Karpas-422 (cell line): Measurements from ENCODE around the gene SUB1. TPM values are rescaled to one million over a fixed set of nuclear protein-coding genes. Genes with fewer than 3 reads are reported as not detected.
A peak's percentile ranks its signal among the peaks of the same experiment; 100 is the strongest.
"Not testable (repeated sequence)": the region's sequence is repeated elsewhere in the genome, so short reads cannot be mapped to it uniquely, and the experiment has no call there.

Experiments
- DNase-seq: peaks from one replicate; pipeline ENCODE4 v3.0.0-alpha.2; 2015
- H2AFZ ChIP-seq: fragments of 200-600 bp; sonication (generic); 2 replicates; pipeline ENCODE4 v1.6.1; 2014; ENCODE audit warnings: antibody characterized with exemption, low read length, mixed read lengths
- H3K27ac ChIP-seq: fragments of 200-600 bp; sonication (generic); 2 replicates; pipeline ENCODE4 v1.5.1; 2014; ENCODE audit warnings: mild to moderate bottlenecking, low read length, moderate library complexity
- H3K27me3 ChIP-seq: fragments of 200-600 bp; sonication (generic); 2 replicates; pipeline ENCODE4 v1.6.1; 2014; ENCODE audit warnings: low read length, mixed read lengths
- H3K36me3 ChIP-seq: fragments of 200-600 bp; sonication (generic); 2 replicates; pipeline ENCODE4 v1.6.1; 2014; ENCODE audit warnings: low read length, mixed read lengths; ENCODE audit not compliant: insufficient read depth
- H3K4me1 ChIP-seq: fragments of 200-600 bp; sonication (generic); 2 replicates; pipeline ENCODE4 v1.6.1; 2014; ENCODE audit warnings: mild to moderate bottlenecking, low read length, mixed read lengths
- H3K4me2 ChIP-seq: fragments of 200-600 bp; sonication (generic); 2 replicates; pipeline ENCODE4 v1.6.1; 2014; ENCODE audit warnings: low read length, low read depth, mild to moderate bottlenecking; ENCODE audit not compliant: poor library complexity, severe bottlenecking
- H3K4me3 ChIP-seq: fragments of 200-600 bp; sonication (generic); 2 replicates; pipeline ENCODE4 v1.5.1; 2014; ENCODE audit warnings: mild to moderate bottlenecking, antibody characterized with exemption, low read length, mixed read lengths
- H3K79me2 ChIP-seq: fragments of 200-600 bp; sonication (generic); 2 replicates; pipeline ENCODE4 v1.6.1; 2014; ENCODE audit warnings: mild to moderate bottlenecking, low read length, mixed read lengths
- H3K9ac ChIP-seq: fragments of 200-600 bp; sonication (generic); 2 replicates; pipeline ENCODE4 v1.6.0; 2014; ENCODE audit warnings: low read length
- H3K9me2 ChIP-seq: fragments of 200-600 bp; sonication (generic), shearing (Covaris generic); replicated peaks from 2 replicates; pipeline ENCODE4 v1.6.0; 2014; ENCODE audit warnings: mild to moderate bottlenecking, low read length, moderate library complexity; ENCODE audit not compliant: insufficient read depth
- H3K9me3 ChIP-seq: fragments of 300-700, 200-600 bp; sonication (generic); 2 replicates; pipeline ENCODE4 v1.6.1; 2014; ENCODE audit warnings: low read length, mixed read lengths
- H4K20me1 ChIP-seq: fragments of 200-600 bp; sonication (generic); 2 replicates; pipeline ENCODE4 v1.6.1; 2014; ENCODE audit warnings: mild to moderate bottlenecking, antibody characterized with exemption, low read length, low read depth; ENCODE audit not compliant: insufficient read depth
- total RNA-seq: library from RNA; depleted of rRNA; stranded (reverse); fragments of >200 nt; shearing (Covaris generic); gene quantifications from 2 replicates; pipeline ENCODE4 v1.2.3, GENCODE V29; 2014; ENCODE audit warnings: low replicate concordance

The SUB1 gene
- total RNA-seq, 1 experiment from 2014 or later = 75.0 TPM

DNA sequence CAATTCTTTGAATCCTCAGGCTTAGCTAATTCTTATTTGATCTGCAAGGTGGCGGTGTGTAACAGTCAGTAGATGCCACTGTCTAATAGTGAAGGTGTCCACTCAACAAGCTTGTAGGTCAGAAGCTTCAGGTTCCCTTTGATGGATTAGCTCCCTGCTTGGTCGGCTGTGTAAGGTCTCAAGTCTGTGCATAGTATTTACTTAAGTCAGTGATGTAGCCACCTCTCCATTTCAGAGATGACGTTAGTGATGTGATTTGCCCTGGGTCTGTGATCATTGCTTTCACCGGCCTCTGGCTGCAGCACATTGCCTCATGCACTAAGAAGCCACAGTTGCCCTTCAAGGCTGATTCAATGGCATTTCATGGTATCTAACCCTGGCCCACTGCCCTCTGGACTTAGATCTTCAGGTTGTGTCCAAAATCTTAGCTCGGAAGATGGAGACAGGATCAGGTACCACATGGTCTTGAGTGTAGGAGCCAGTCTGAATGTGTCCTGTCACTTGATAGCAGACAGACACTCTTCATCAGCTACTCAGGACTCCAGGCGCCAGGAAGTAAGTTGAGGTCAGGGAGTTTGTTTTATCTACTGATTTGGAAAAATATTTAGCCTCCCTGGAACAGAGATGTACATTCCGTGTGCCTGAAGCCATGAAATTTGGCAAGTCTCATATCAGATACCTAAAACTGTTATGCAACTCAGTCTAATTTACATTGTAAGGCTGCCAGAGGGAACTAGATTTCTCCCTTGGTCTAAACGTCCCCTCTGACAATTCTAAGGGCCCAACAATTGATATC, 42.9 kb downstream of the SUB1 start:
- Histone ChIP-seq H3K27me3 (no peaks in the 10 kb centered on the region), H3K27ac (no peak overlapping the region), H4K20me1 (no peaks in the 10 kb centered on the region), H3K79me2 (no peaks in the 10 kb centered on the region), H3K9me3 (no peaks in the 10 kb centered on the region), H3K4me2 (no peak overlapping the region), H3K9me2 (no peaks in the 10 kb centered on the region), H3K36me3 (no peaks in the 10 kb centered on the region), H3K9ac (no peak overlapping the region), H3K4me1 (no peaks in the 10 kb centered on the region), H2AFZ (no peak overlapping the region), H3K4me3 (no peak overlapping the region)
- no peak for DNase-seq

DNA sequence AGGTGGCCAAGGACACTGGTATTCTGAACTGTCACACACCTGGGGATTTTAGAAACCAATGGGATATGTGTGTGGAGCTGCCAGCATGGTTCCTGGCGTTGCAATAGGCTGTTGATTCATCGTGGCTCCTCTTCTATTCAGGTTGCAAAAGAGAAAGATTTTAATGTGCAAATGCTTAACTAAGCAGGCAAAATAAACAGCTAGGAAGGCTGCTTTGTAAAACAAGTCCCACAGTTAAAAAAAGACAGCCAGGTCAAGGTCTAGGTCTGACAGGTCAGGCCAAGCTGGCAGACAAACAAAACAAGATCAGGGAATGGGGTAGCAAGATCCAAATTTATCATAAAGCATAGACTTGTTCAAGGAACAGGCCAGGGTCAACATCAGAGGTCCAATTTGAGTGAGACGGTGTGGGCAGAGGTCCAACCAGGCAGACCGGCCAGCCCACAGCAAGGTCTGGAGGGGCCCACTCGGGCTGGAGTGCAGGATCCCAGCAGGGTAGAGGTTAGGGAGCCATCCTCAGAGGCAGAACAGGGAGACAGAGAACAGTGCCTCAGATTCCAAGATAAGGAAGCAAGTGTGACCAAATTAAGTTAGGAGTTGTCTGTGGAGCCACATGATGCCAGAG, 45.6 kb downstream of the SUB1 start:
- no peaks in the 10 kb centered on the region for H3K9me2 ChIP-seq
- H3K27ac ChIP-seq = no peak overlapping the region
- H3K9ac ChIP-seq = no peak overlapping the region
- no peak for DNase-seq
- no peak overlapping the region for H3K4me3 ChIP-seq
- H3K36me3 ChIP-seq = no peaks in the 10 kb centered on the region
- no peaks in the 10 kb centered on the region for H3K9me3 ChIP-seq
- H3K27me3 ChIP-seq = no peaks in the 10 kb centered on the region
- H4K20me1 ChIP-seq = no peaks in the 10 kb centered on the region
- no peaks in the 10 kb centered on the region for H3K79me2 ChIP-seq
- no peaks in the 10 kb centered on the region for H3K4me1 ChIP-seq
- no peak overlapping the region for H3K4me2 ChIP-seq
- no peak overlapping the region for H2AFZ ChIP-seq

DNA sequence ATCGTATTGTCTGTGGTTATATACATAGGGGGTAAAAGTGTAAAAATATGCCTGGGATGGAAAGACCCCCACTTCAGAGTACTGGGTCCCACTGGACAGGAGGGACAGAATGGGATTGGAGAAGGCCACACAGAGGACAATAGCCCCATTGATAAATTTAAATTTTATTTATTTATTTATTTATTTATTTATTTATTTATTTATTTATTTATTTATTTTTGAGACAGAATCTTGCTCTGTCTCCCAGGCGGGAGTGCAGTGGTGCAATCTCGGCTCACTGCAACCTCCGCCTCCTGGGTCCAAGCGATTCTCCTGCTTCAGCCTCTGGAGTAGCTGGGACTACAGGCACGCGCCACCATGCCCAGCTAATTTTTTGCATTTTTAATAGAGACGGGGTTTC, 47.7 kb downstream of the SUB1 start:
- H3K9me2 ChIP-seq, H3K4me1 ChIP-seq, H3K36me3 ChIP-seq, H3K4me3 ChIP-seq, H3K9me3 ChIP-seq, H3K27ac ChIP-seq, DNase-seq, H2AFZ ChIP-seq, H3K9ac ChIP-seq, H3K27me3 ChIP-seq, H3K4me2 ChIP-seq, H4K20me1 ChIP-seq, H3K79me2 ChIP-seq: not testable (repeated sequence)

GRCh38 chr5:32638309-32638708, 53.0 kb downstream of the SUB1 start:
- Histone ChIP-seq H2AFZ (no peak overlapping the region), H3K36me3 (no peaks in the 10 kb centered on the region), H4K20me1 (no peaks in the 10 kb centered on the region), H3K9me3 (no peaks in the 10 kb centered on the region), H3K9ac (no peak overlapping the region), H3K4me2 (no peak overlapping the region), H3K27ac (no peak overlapping the region), H3K4me1 (no peaks in the 10 kb centered on the region), H3K79me2 (no peaks in the 10 kb centered on the region), H3K27me3 (no peaks in the 10 kb centered on the region), H3K9me2 (no peaks in the 10 kb centered on the region), H3K4me3 (no peak overlapping the region)
- no peak for DNase-seq

- no peak overlapping the region for H3K4me2 ChIP-seq
- no peaks in the 10 kb centered on the region for H3K9me2 ChIP-seq
- no peaks in the 10 kb centered on the region for H3K36me3 ChIP-seq
- H3K4me3 ChIP-seq = no peak overlapping the region
- no peak overlapping the region for H3K27ac ChIP-seq
- DNase-seq = no peak
- no peaks in the 10 kb centered on the region for H3K79me2 ChIP-seq
- no peaks in the 10 kb centered on the region for H3K27me3 ChIP-seq
- H3K9me3 ChIP-seq = no peaks in the 10 kb centered on the region
- H4K20me1 ChIP-seq = no peaks in the 10 kb centered on the region
- H2AFZ ChIP-seq = no peak overlapping the region
- no peak overlapping the region for H3K9ac ChIP-seq
- H3K4me1 ChIP-seq = no peaks in the 10 kb centered on the region
Observed at GRCh38 chr5:32639943-32640342, 54.6 kb downstream of the SUB1 start.

DNA sequence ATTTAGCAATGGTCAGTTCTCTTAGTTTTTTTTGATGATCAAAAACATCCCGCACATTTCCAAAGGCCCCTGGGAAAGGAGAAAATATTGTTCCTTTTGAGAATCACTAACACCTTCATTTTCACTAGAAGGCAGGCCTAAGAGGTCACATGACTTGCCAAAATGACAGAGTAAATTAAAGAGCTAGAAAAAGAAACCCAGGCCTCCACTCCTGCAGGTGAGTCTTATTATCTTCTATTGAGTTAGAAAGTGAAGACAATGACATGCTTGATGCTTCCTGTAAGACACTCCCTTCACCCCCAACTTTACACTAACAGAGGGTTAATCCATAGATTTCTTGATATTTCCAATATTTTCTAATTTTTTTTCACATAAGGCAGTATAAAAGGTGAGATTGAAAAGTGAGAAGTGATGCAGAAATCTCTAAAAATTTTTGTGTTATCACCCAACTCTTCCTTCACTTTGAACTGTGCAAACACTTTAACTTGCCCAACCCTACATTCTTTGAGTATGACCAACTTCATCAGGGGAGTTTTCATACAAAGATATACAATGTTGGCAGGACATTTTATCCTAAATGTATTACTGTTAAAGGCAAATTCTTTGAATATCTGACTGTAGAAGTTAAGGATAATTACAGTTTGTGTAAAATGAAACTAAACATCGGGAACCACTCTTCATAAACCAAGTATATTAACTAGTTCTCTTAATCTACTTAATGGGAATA, 57.1 kb downstream of the SUB1 start:
- H3K9ac ChIP-seq = no peak overlapping the region
- DNase-seq = no peak
- peak overlapping the region; percentile 29 for H3K4me2 ChIP-seq
- no peak overlapping the region for H2AFZ ChIP-seq
- H3K27ac ChIP-seq = no peak overlapping the region
- H3K36me3 ChIP-seq = no peaks in the 10 kb centered on the region
- no peaks in the 10 kb centered on the region for H3K9me2 ChIP-seq
- H3K4me3 ChIP-seq = no peak overlapping the region
- no peaks in the 10 kb centered on the region for H3K27me3 ChIP-seq
- no peaks in the 10 kb centered on the region for H3K4me1 ChIP-seq
- H3K9me3 ChIP-seq = no peaks in the 10 kb centered on the region
- H4K20me1 ChIP-seq = no peaks in the 10 kb centered on the region
- no peaks in the 10 kb centered on the region for H3K79me2 ChIP-seq

DNA sequence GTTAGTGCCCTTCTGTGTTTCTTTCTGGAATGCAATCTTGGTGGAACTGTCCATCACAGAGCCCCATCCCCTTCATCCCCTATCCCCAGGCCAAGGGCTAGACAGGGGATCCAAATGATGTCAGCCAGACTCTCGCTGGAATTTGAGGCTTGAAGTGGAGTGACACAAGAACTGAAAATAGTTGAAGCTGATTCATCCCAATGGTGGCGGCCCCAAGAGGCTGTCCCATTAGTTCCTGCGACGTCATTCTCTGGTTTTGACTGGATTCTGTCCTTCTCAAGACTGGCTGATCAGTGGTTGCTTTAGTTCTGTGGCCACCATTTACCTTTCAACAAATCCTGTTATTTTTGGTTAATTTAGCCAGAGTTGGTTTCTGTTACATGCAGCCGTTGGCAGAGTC, 59.9 kb downstream of the SUB1 start:
- no peaks in the 10 kb centered on the region for H3K9me3 ChIP-seq
- no peak overlapping the region for H2AFZ ChIP-seq
- no peak overlapping the region for H3K4me3 ChIP-seq
- H3K36me3 ChIP-seq = no peaks in the 10 kb centered on the region
- H3K27ac ChIP-seq = no peak overlapping the region
- H3K79me2 ChIP-seq = no peaks in the 10 kb centered on the region
- H4K20me1 ChIP-seq = no peaks in the 10 kb centered on the region
- no peak for DNase-seq
- H3K4me1 ChIP-seq = no peaks in the 10 kb centered on the region
- no peak overlapping the region for H3K4me2 ChIP-seq
- H3K9ac ChIP-seq = no peak overlapping the region
- no peaks in the 10 kb centered on the region for H3K9me2 ChIP-seq
- H3K27me3 ChIP-seq = no peaks in the 10 kb centered on the region
